Measurements from ENCODE around the gene MCHR1. TPM values are rescaled to one million over a fixed set of nuclear protein-coding genes. Genes with fewer than 3 reads are reported as not detected.
A peak's percentile ranks its signal among the peaks of the same experiment; 100 is the strongest.

Gene MCHR1
- total and polyA plus RNA-seq, 12 donors: 0.15 to 1.5 (median 0.37) TPM; not detected in 1

- no peak overlapping the region for H3K27ac ChIP-seq
Observed at GRCh38 chr22:40721266-40721665, 42.0 kb downstream of the MCHR1 start.

GRCh38 chr22:40723396-40723933 lies 44.2 kb downstream of the MCHR1 start:
- no peak for TF ChIP-seq CTCF (IDR thresholded peaks at IDR 0.05)
- H3K4me1 ChIP-seq: peaks cover 0 to 11% (median 9%) of the 10 kb centered on the region in 9 donors
- H3K27me3 ChIP-seq: no peaks in the 10 kb centered on the region
- WGBS, 2 donors: 86 to 94% methylated on average over 13 of the region's 13 CpGs
- no peak for ATAC-seq
- H3K9me3 ChIP-seq: no peaks in the 10 kb centered on the region
- H3K27ac ChIP-seq: no peak overlapping the region
- intact Hi-C loops (cut with DNase I): no loop called here
- DNase-seq: no peak
- H3K36me3 ChIP-seq: no peaks in the 10 kb centered on the region
- no peak overlapping the region for H3K4me3 ChIP-seq

More at GRCh38 chr22:40721266-40721665, 42.0 kb downstream of the MCHR1 start:
- no peaks in the 10 kb centered on the region for H3K36me3 ChIP-seq
- peaks cover 0 to 11% (median 9%) of the 10 kb centered on the region in 9 donors for H3K4me1 ChIP-seq
- 18 to 22% methylated on average over 6 of the region's 6 CpGs for WGBS, 2 donors
- intact Hi-C loops (cut with DNase I): no loop called here
- no peak overlapping the region for H3K4me3 ChIP-seq
- no peak for TF ChIP-seq CTCF (IDR thresholded peaks at IDR 0.05)
- DNase-seq (no peak), ATAC-seq (peak in 6 of 8 donors; percentile 4 to 48 (median 28))
- no peaks in the 10 kb centered on the region for H3K27me3 ChIP-seq
- peaks cover 0 to 6% (median 0%) of the 10 kb centered on the region in 11 donors for H3K9me3 ChIP-seq

- H3K27ac ChIP-seq: no peak overlapping the region
- peaks cover 0 to 2% (median 0%) of the 10 kb centered on the region in 9 donors for H3K4me1 ChIP-seq
- no peak overlapping the region for H3K4me3 ChIP-seq
- H3K9me3 ChIP-seq: no peaks in the 10 kb centered on the region
- H3K27me3 ChIP-seq: no peaks in the 10 kb centered on the region
- intact Hi-C loops (cut with DNase I): no loop called here
- TF ChIP-seq CTCF (IDR thresholded peaks at IDR 0.05): no peak
- 52 to 68% methylated on average over 3 to 4 of the region's 4 CpGs for whole genome bisulfite sequencing, 2 donors
- H3K36me3 ChIP-seq: no peaks in the 10 kb centered on the region
- ATAC-seq (peak in 1 of 8 donors; percentile 37), DNase-seq (no peak)
Observed at GRCh38 chr22:40726514-40726913, 47.2 kb downstream of the MCHR1 start.

- WGBS, 2 donors: 93% methylated on average over 11 of the region's 11 CpGs
- intact Hi-C loops (cut with DNase I): no loop called here
- Histone ChIP-seq H3K4me1 (peaks cover 0 to 3% (median 0%) of the 10 kb centered on the region in 9 donors), H3K9me3 (no peaks in the 10 kb centered on the region), H3K27ac (no peak overlapping the region), H3K4me3 (no peak overlapping the region), H3K27me3 (no peaks in the 10 kb centered on the region), H3K36me3 (no peaks in the 10 kb centered on the region)
- TF ChIP-seq CTCF (IDR thresholded peaks at IDR 0.05): no peak
- no peak for DNase-seq
- no peak for ATAC-seq
Observed at GRCh38 chr22:40727070-40727963, 48.0 kb downstream of the MCHR1 start.

Measured in heart right ventricle (tissue), 16 donors.